GM18519 (cell line): ENCODE results near the gene MYH15.

Experiments used
- ATAC-seq: cut with Tn5 transposase; IDR thresholded peaks from one replicate; pipeline ENCODE4 v1.9.1; 2021; ENCODE audit warnings: mild to moderate bottlenecking, moderate library complexity; ENCODE audit not compliant: unreplicated experiment, low FRiP score

The MYH15 gene

GRCh38 chr3:108511055-108511454 is 659 bp upstream of the MYH15 start:
- ATAC-seq, result no peak

DNA sequence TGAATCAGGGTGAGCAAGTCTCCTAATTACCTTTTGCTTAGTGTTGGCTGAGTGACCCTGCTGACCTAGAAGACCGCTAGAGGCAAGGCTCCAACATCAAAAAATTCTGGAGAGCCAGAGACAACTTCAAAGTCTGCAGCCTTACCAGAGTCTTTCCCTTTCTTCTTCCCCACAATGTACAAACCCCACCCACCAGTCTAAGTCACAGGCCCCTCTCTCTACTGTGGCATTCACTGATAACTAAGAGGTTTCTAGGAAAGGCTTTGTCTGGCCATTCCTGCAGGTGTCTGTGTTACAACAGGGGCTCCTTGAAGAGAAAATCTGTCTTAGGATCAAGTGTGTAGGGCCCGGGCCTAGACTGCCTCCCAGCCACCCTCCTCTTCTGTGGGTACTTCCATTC is 525 bp downstream of the MYH15 start:
- ATAC-seq, result no peak

DNA sequence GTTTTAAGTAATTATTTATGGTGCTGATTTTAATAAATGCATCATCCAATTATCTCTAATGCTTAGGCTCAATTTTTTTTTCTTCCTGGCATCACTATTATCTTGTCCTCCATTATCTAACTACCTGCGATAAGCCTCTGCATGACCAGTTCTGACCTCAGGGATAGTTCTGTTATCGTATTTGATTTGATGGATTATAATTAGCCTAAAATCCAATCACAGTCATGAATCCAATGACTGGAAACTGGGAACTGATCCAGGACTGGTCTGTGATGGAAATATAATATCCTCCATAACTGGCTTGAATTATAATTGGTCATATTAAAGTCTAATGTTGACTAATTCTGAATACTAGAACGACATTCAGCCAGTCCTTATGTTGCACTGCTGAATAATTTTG is 1.1 kb downstream of the MYH15 start:
- no peak for ATAC-seq

DNA sequence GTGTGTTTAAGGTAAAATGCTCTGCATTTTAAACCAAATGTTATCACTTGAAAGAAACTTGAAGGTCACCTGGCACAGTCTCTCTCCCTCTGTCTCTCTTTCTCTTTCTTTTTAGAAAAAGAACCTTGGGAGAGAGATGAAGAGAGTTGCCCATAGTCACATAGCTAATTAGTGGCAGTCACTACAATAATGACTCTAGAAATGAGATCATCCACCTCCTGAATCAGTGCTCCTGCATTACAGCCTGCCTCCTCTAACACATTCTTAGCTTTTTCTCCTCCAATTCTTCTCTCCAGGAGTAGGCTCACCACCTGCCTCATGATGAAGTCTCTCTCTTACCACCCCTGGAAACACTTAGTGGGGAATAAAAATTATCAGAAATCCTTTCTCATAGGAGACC is 2.5 kb downstream of the MYH15 start:
- ATAC-seq, result no peak

GRCh38 chr3:108505811-108506210 is 4.6 kb downstream of the MYH15 start:
- ATAC-seq, result no peak

- no peak for ATAC-seq
Observed at GRCh38 chr3:108503722-108504121, 6.7 kb downstream of the MYH15 start.

GRCh38 chr3:108501535-108501934 is 8.9 kb downstream of the MYH15 start:
- no peak for ATAC-seq

- no peak for ATAC-seq
Observed at GRCh38 chr3:108500728-108501127, 9.7 kb downstream of the MYH15 start.

DNA sequence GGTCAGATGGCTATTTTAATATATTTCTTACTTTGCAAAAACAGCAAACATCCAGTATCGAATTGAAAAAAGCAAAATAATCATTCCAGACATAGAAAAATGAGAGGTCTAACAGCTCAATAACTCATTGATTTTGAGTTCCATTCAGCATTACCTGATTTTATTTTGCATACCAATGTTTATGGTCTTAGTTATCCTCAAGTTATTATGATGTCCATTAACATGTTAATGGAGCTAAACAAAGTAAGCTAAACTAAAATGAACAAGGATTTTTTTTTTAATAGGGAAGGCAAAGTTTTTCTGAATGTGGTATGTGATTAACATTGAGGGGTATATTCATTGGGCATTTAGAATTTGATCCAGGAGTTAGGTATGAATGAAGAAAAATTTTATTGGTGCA is 13.1 kb downstream of the MYH15 start:
- ATAC-seq, result no peak

- ATAC-seq, result no peak
Observed at GRCh38 chr3:108495717-108496116, 14.7 kb downstream of the MYH15 start.

DNA sequence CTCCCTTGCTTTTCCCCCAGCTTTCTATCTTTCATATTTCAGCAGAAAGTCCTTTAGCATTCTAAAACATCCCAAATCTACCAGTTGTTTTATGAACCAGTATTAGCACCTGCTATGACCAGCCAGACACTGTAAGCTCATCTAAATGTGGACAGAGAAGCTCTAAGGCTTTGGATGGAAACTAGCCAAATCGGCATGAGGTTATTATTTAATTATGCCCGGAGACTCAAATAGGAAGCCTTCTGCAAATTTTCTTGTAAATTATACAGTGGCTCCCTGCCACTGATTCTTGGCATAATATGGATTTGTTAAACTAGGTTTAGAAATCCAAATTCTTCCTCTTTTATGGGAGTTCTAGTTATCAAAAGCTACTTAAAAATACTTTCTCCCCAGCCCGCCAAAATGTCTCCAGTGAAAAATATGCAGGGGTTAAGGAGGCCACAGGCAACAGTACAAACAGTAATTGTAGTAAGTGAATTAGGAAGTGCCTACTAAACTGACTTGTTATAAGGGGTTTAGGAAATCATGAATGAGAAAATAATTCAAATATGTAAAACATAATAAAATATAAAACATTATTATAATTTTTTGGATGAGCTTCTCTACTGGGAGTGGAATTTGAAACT is 15.4 kb downstream of the MYH15 start:
- no peak for ATAC-seq

DNA sequence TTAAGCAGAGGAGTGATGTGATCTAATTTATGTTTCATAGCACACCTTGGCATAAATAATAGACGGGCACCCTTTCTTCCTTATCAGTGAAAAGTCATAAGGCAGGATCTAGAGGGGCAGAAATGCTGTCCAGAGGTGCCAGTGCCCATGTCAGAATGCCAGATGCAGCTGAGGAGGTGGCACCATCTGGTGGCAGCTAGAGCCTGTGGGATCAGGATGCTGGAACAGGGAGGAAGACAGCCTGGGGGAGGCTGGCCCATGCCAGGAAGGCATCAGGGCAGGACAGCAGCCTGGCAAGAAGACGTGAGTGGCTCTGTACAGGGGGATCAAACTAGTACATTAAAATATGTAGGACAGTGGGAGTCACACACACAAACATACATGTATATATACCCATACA is 16.5 kb downstream of the MYH15 start:
- no peak for ATAC-seq

- ATAC-seq, result no peak
Observed at GRCh38 chr3:108491456-108491855, 18.9 kb downstream of the MYH15 start.

GRCh38 chr3:108489776-108490175 is 20.6 kb downstream of the MYH15 start:
- ATAC-seq, result peak; percentile 72

- ATAC-seq, result no peak
Observed at GRCh38 chr3:108488631-108489030, 21.8 kb downstream of the MYH15 start.

DNA sequence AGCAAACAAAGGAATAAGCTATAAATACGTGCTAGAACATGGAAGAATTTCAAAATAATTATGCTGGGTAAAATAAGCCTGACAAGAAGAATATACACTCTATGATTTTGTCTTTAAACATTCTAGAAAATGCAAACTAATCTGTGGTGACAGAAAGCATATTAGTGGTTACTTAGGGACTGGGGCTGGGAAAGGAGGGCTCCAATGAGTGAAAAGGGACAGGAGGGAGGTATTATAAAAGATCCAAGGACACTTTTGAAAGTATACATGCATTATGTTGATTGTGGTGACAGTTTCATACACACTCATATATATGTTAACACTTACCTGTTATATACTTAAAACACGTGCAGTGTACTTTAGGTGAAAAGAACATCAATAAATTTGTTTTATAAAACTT is 23.0 kb downstream of the MYH15 start:
- ATAC-seq, result no peak

DNA sequence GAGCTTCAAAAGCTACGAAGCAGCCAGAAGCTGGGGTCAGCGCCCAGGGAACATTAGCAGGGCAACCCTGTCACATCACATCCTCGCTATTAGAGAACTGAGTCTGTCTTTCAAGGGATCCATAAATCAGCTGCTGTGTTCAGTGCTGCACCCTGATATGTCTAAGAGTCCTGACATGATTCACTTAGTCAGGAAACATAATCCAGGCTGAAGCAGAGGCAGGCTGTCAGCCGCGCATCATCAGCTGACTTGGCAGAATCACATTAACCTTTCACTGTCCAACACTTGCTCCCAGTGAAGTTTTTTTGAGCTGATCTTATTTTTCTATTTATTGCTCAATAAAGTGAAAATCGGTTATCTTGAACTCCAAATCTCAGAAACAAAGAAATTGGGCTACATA is 23.5 kb downstream of the MYH15 start:
- ATAC-seq, result no peak

DNA sequence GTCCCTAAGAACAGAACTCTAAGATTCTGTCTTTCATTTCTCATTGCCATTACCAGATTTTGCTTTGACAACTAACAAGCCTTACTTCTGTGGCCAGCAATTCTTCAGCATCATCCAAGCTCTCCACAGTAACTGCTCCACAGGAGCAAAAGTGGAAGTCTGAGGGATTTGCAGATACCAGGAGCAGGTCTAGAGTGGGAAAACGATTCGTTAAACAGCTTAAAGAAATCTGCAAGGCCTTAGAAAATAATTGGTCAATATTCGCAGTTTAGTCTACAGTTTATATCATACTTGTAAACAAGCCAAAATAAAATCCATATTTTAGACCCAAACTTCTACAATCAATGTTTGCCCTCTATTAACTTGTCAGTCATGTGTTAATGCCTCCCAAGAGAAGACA is 24.1 kb downstream of the MYH15 start:
- ATAC-seq, result no peak

DNA sequence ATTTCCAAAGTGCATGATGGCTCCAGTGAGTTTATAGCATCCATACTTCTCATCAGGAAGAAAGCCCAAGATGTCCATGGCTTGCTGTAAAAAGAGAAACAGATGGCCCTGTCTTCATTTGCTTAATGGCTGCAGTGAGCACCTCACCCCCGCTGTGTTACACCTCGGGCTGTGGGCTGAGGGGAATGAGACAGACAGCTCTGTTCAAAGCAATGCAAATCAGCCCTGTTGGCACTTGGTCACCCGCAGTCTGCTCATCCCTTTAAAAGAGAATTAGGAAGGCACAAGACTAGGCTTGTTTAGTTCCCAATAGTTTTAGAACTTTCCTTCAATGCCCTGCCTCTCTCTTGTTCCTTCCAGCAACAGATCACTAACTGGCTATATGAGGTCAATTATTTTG is 25.2 kb downstream of the MYH15 start:
- ATAC-seq, result no peak

- no peak for ATAC-seq
Observed at GRCh38 chr3:108479224-108479623, 31.2 kb downstream of the MYH15 start.

DNA sequence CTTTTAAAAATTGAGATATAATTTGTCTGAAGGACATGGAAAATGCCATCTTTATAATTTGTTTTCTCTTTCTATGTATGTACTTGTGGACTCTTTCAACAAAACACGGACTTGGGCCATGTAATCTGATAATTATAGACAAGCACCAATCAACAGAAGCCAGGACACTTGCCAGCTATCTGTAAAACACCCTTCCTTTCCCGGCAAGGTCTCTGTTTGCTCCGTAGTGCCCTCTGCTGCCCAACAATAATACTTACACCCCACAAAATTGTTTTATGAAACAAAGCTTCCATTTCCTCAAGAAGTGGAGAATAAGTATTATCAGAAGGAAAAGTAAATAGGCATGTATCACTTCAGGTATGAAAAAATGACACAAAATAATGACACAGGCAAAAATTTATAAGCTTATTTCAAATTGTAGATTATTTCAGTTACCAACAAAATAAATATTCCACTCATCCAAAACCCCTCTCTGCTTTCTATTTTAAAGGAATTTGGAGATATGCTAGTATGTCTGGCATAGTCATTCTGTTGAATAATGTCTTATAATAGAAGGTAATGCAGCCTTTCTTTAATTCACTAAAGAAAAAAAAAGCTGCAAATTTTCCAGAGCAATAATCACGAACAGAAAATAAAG is 32.8 kb downstream of the MYH15 start:
- no peak for ATAC-seq

DNA sequence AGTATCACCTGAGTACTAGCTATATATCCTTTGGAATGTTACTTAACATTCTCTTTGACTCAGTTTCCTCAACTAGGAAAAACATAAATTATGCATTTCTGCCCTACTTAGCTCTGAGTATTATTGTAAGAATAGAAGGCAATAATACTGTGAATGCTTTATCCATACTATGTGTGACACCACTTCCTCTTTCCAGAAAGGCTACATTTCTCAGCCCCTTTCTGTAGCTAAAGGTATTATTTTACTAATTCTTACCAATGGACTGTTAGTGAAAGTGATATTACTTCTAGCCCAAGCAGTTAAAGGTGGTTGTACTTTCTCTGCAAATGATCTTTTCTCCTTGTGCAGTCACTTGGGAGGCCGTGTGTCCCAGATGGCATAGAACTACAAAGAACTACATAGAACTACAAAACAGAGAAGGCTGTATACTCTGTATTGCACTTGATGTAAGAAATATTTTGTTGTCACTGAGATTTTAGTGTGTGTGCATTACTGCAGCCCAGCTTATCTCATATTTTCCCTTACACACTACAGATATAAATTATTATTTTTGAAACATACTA is 35.1 kb downstream of the MYH15 start:
- ATAC-seq, result peak; percentile 61
